HepG2 (cell line): Measurements from ENCODE around the gene HYAL1. TPM values are rescaled to one million over a fixed set of nuclear protein-coding genes. Genes with fewer than 3 reads are reported as not detected.

Experiments used
- ATAC-seq: fragments of 200-7000 bp; cut with Tn5 transposase; 3 replicates; pipeline ENCODE4 v1.9.1; 2020; ENCODE audit warnings: mild to moderate bottlenecking, moderate library complexity
- BruUV-seq: library from RNA; stranded (reverse); fragments of 400-500 nt; replicated peaks from 2 replicates; lab custom pipeline; 2021; lab: Mats Ljungman, UMichigan
- CTCF ChIA-PET: fragments of 300-600 bp; formaldehyde crosslinking; extraction: SDS; loops from one replicate; lab custom pipeline; 2021; ENCODE audit warnings: low total read pairs, inconsistent platforms, low intra/inter-chr PET ratio; lab: Yijun Ruan, JAX
- POLR2A ChIA-PET: fragments of 350-600 bp; sonication (Branson Sonifier 250); formaldehyde crosslinking; loops from one replicate; lab custom pipeline; 2020; ENCODE audit warnings: antibody characterized with exemption, inconsistent platforms; lab: Yijun Ruan, JAX
- DNase-seq: peaks from one replicate; pipeline ENCODE4 v3.0.0-alpha.2; 2015; ENCODE audit warnings: low spot score
- FAIRE-seq: peaks from 3 replicates; lab custom pipeline; 2011; peaks lifted over from hg19 to GRCh38; lab: Jason Lieb, UNC
- H2AFZ ChIP-seq: one replicate; pipeline ENCODE4 v1.6.1; 2011; ENCODE audit warnings: low read length, inconsistent platforms
- H3K27ac ChIP-seq: fragments of 300-600 bp; 3 replicates; pipeline ENCODE4 v1.8.0; 2011; ENCODE audit warnings: mixed run types, mild to moderate bottlenecking, mixed read lengths, low read length, inconsistent platforms; ENCODE audit not compliant: insufficient read depth; ENCODE audit errors: extremely low read length
- H3K27me3 ChIP-seq, 2 experiments: fragments of 200-600 bp in 1 of 2; 2 replicates in 1 of 2; 3 replicates in 1 of 2; pipeline versions ENCODE4 v1.6.0 to v1.8.0; 2011; ENCODE audit warnings: low read length in 2 of 2, mild to moderate bottlenecking in 2 of 2, moderate library complexity in 2 of 2, inconsistent platforms in 1 of 2; ENCODE audit not compliant: insufficient read depth in 2 of 2, control insufficient read depth in 1 of 2
- H3K36me3 ChIP-seq, 2 experiments: fragments of 200-600 bp in 1 of 2; replicated peaks in 1 of 2; 2 replicates in 1 of 2; 3 replicates in 1 of 2; pipeline versions ENCODE4 v1.5.1 to v1.8.0; 2011; ENCODE audit warnings: low read length in 2 of 2, inconsistent platforms in 1 of 2; ENCODE audit not compliant: insufficient read depth in 2 of 2, control insufficient read depth in 1 of 2
- H3K4me1 ChIP-seq: 2 replicates; pipeline ENCODE4 v1.5.1; 2012; ENCODE audit warnings: low read length, inconsistent platforms; ENCODE audit not compliant: insufficient read depth
- H3K4me2 ChIP-seq: 2 replicates; pipeline ENCODE4 v1.6.0; 2011; ENCODE audit warnings: low read depth, low read length, inconsistent platforms
- H3K4me3 ChIP-seq, 3 experiments: fragments of 200-600 bp in 1 of 3; sonication (generic), shearing (Covaris generic) in 1 of 3; replicated peaks in 1 of 3; 2 replicates each; pipeline ENCODE4 v1.5.1; 2011 to 2016; ENCODE audit warnings: low read length in 3 of 3, inconsistent platforms in 2 of 3, low read depth in 2 of 3, mild to moderate bottlenecking in 2 of 3, control low read depth in 1 of 3, mixed read lengths in 1 of 3; ENCODE audit not compliant: insufficient read depth in 1 of 3
- H3K79me2 ChIP-seq: one replicate; pipeline ENCODE4 v1.6.1; 2011; ENCODE audit warnings: low read length, inconsistent platforms; ENCODE audit not compliant: insufficient read depth
- H3K9ac ChIP-seq: 2 replicates; pipeline ENCODE4 v1.6.0; 2011; ENCODE audit warnings: mild to moderate bottlenecking, low read depth, low read length, inconsistent platforms; ENCODE audit not compliant: insufficient read depth
- H3K9me3 ChIP-seq: 2 replicates; pipeline ENCODE4 v1.5.1; 2012; ENCODE audit warnings: mild to moderate bottlenecking, low read length
- H4K20me1 ChIP-seq: 2 replicates; pipeline ENCODE4 v1.6.0; 2011; ENCODE audit warnings: inconsistent platforms, mild to moderate bottlenecking, low read length, moderate library complexity; ENCODE audit not compliant: insufficient read depth
- GATAD1 ChIP-seq: IDR thresholded peaks from 2 replicates; pipeline ENCODE4 v1.6.1; 2016; ENCODE audit warnings: missing genetic modification reagents, missing compliant biosample characterization
- KDM5B ChIP-seq: sonication (generic); formaldehyde crosslinking; IDR thresholded peaks from 2 replicates; pipeline ENCODE4 v1.4.0; 2020; ENCODE audit warnings: missing genetic modification reagents, mild to moderate bottlenecking, borderline replicate concordance
- MXD4 ChIP-seq: IDR thresholded peaks from 2 replicates; pipeline ENCODE4 v1.6.1; 2016; ENCODE audit warnings: mild to moderate bottlenecking, missing biosample characterization, missing genetic modification reagents
- REXO4 ChIP-seq: sonication (generic); formaldehyde crosslinking; IDR thresholded peaks from 2 replicates; pipeline ENCODE4 v1.8.0; 2022; ENCODE audit warnings: missing genetic modification reagents, mild to moderate bottlenecking, borderline replicate concordance
- SCMH1 ChIP-seq: sonication (generic); formaldehyde crosslinking; IDR thresholded peaks from 2 replicates; pipeline ENCODE4 v1.9.0; 2021; ENCODE audit warnings: missing genetic modification reagents, mild to moderate bottlenecking, borderline replicate concordance
- ZNF235 ChIP-seq: sonication (generic); formaldehyde crosslinking; IDR thresholded peaks from 2 replicates; pipeline ENCODE4 v1.8.1; 2023; ENCODE audit warnings: mild to moderate bottlenecking, missing genetic modification reagents, borderline replicate concordance
- ZNF335 ChIP-seq: sonication (generic); formaldehyde crosslinking; IDR thresholded peaks from 2 replicates; pipeline ENCODE4 v1.4.0; 2020; ENCODE audit warnings: missing genetic modification reagents
- ZNF451 ChIP-seq: sonication (generic); formaldehyde crosslinking; IDR thresholded peaks from 2 replicates; pipeline ENCODE4 v1.5.0; 2020; ENCODE audit warnings: mild to moderate bottlenecking, missing genetic modification reagents
- ZNF788 ChIP-seq: sonication (generic); formaldehyde crosslinking; IDR thresholded peaks from 2 replicates; pipeline ENCODE4 v1.5.0; 2020; ENCODE audit warnings: mild to moderate bottlenecking, missing genetic modification reagents, borderline replicate concordance
- WGBS: methylation state at CpG from one replicate; pipeline ENCODE4 v1.1.6; 2017; ENCODE audit warnings: low lambda C conversion rate; 5-methylcytosine and 5-hydroxymethylcytosine counted together
- in situ Hi-C: cut with HindIII; loops from 2 replicates; pipeline ENCODE4 v1.10.0; 2017; ENCODE audit warnings: low pct_unique_long_range_greater_than_20kb; ENCODE audit not compliant: extremely low pct_ligation_motif_present
- intact Hi-C: fragments of 100-400 bp; cut with micrococcal nuclease; formaldehyde crosslinking; loops from one replicate; pipeline ENCODE4 v1.10.0; 2022; ENCODE audit not compliant: unreplicated experiment
- polyA plus RNA-seq, 8 experiments: library from polyadenylated mRNA; depleted of rRNA in 3 of 8; stranded (reverse) in 7 of 8; unstranded in 1 of 8; fragments of >200 nt; fragmentation: Illumina TruSeq in 4 of 8; extraction: Trizol in 4 of 8; gene quantifications; 2 replicates each; pipeline versions ENCODE4 v1.2.1 to v1.2.3, GENCODE V29; 2011 to 2016; ENCODE audit warnings: low read depth in 4 of 8, missing spikeins in 1 of 8, mixed read lengths in 1 of 8; ENCODE audit not compliant: insufficient read depth in 1 of 8
- total RNA-seq, 5 experiments: library from RNA; depleted of rRNA; stranded (reverse); fragments of >200 nt; fragmentation: Illumina TruSeq; extraction: Trizol; gene quantifications; 2 replicates each; pipeline ENCODE4 v1.2.3, GENCODE V29; 2016; ENCODE audit warnings: low read depth in 1 of 5
- TF ChIP-seq, protein P1 (sequence below): sonication (generic); formaldehyde crosslinking; IDR thresholded peaks from 2 replicates; pipeline ENCODE4 v1.4.0; 2020; ENCODE audit warnings: missing genetic modification reagents
- TF ChIP-seq, protein P2 (sequence below): sonication (generic); formaldehyde crosslinking; IDR thresholded peaks from 2 replicates; pipeline ENCODE4 v1.4.0; 2020; ENCODE audit warnings: mild to moderate bottlenecking, missing genetic modification reagents
- TF ChIP-seq, protein P3 (sequence below): sonication (generic); formaldehyde crosslinking; IDR thresholded peaks from 2 replicates; pipeline ENCODE4 v1.4.0; 2020; ENCODE audit warnings: missing genetic modification reagents
- TF ChIP-seq, protein P4 (sequence below): sonication (generic); formaldehyde crosslinking; IDR thresholded peaks from 2 replicates; pipeline ENCODE4 v1.9.0; 2022; ENCODE audit warnings: missing genetic modification reagents, mild to moderate bottlenecking, borderline replicate concordance

The HYAL1 gene
- total and polyA plus RNA-seq, 2 of the 13 experiments (the other 11 are each of a cell fraction or from before 2014, with no cell fraction given), result 76.5 to 193 TPM

DNA sequence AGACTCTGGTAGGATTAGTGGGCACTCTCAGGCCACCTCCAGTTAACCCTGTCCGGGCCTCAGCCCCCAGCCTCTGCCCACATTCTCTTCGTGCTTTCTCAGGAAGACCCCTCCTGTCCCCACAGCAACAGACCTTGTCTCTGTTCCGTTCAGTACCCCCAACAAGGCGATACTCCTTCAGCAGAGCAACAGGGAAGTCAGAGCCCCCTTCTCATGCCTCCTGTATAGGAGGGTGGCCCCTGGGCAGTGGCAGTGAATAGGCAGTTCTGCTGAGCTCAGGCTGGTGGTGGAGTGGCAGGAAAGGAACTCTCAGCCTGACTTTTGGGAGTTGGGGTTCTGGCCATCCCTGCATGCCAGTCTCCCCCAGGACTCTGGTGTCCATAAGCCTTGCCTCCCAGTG, 33.9 kb downstream of the HYAL1 start (continued):
- peak; percentile 5; the same call in 1 of the 2 replicates for TF ChIP-seq KDM5B (CRISPR knock-in tag)
- TF ChIP-seq, protein P1, sequence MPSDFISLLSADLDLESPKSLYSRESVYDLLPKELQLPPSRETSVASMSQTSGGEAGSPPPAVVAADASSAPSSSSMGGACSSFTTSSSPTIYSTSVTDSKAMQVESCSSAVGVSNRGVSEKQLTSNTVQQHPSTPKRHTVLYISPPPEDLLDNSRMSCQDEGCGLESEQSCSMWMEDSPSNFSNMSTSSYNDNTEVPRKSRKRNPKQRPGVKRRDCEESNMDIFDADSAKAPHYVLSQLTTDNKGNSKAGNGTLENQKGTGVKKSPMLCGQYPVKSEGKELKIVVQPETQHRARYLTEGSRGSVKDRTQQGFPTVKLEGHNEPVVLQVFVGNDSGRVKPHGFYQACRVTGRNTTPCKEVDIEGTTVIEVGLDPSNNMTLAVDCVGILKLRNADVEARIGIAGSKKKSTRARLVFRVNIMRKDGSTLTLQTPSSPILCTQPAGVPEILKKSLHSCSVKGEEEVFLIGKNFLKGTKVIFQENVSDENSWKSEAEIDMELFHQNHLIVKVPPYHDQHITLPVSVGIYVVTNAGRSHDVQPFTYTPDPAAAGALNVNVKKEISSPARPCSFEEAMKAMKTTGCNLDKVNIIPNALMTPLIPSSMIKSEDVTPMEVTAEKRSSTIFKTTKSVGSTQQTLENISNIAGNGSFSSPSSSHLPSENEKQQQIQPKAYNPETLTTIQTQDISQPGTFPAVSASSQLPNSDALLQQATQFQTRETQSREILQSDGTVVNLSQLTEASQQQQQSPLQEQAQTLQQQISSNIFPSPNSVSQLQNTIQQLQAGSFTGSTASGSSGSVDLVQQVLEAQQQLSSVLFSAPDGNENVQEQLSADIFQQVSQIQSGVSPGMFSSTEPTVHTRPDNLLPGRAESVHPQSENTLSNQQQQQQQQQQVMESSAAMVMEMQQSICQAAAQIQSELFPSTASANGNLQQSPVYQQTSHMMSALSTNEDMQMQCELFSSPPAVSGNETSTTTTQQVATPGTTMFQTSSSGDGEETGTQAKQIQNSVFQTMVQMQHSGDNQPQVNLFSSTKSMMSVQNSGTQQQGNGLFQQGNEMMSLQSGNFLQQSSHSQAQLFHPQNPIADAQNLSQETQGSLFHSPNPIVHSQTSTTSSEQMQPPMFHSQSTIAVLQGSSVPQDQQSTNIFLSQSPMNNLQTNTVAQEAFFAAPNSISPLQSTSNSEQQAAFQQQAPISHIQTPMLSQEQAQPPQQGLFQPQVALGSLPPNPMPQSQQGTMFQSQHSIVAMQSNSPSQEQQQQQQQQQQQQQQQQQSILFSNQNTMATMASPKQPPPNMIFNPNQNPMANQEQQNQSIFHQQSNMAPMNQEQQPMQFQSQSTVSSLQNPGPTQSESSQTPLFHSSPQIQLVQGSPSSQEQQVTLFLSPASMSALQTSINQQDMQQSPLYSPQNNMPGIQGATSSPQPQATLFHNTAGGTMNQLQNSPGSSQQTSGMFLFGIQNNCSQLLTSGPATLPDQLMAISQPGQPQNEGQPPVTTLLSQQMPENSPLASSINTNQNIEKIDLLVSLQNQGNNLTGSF (CRISPR knock-in tag), result no peak
- 0 out of 2 replicates have a peak, but pooled peaks have one; percentile 34 for TF ChIP-seq ZNF451
- no peak for TF ChIP-seq MXD4 (CRISPR knock-in tag)

DNA sequence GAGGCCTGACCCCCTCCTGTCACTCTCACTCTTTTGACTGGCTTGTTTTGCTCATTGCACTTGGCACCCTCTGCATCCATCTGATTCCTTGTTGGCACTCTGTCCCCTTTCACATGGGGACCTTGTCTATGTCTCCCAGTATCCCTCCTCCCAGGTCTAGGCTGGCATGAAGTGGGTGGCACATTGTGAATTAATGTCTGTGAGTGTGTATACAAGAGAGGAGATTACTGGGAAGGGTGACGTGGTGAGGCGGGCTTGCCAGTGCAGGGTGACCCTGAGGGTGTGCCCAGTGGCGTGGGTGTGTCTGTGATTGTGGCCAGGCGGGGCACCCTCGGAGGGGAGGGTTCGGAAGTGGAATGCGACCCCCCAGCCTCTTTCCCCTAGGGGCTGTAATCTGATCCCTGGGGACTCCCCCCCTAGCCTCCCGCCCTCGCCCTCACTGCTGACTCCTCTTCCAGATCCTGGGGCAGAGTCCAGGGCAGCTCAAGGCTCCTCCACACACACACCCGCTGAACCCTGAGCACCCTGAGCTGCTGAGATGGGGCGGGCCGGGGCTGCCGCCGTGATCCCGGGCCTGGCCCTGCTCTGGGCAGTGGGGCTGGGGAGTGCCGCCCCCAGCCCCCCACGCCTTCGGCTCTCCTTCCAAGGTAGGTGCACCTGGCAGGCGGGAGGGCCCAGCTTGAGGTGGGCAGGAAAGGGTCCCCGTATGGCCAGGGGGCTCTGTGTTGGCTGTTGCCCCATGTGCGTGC, 34.5 kb downstream of the HYAL1 start, which contains the start of gene SEMA3B:
Gene SEMA3B, plus strand, starts transcription at position 445 of the 749 bp plus-strand sequence. Its CDS starts 94 bp downstream, at position 539.
- POLR2A ChIA-PET, result interaction anchor here (1.0 to 5.5 kb wide), 12 partner anchors 8 to 73 kb away, joined by 3 to 155 read pairs (median 8); partner anchors contain the start of genes GNAI2, HYAL2, HYAL3 and IFRD2
- 3% methylated on average over 6 of the region's 21 CpGs for WGBS
- Histone ChIP-seq H2AFZ (no peak within 1 kb of the TSS), H3K79me2 (peaks cover 33% of the 10 kb centered on the region), H3K27me3 (no peaks in the 10 kb centered on the region; a peak in 1 of 5 replicates), H3K4me1 (peaks cover 88% of the 10 kb centered on the region), H3K4me2 (peak within 1 kb of the TSS; percentile 98), H3K9me3 (no peaks in the 10 kb centered on the region), H3K27ac (peak within 1 kb of the TSS; percentile 88), H3K9ac (peak within 1 kb of the TSS; percentile 94), H4K20me1 (no peaks in the 10 kb centered on the region), H3K36me3 (peaks cover 0 to 2% of the 10 kb centered on the region in 2 experiments; a peak in 3 of 5 replicates), H3K4me3 (peak within 1 kb of the TSS; percentile 71 to 88 (median 83))
- intact Hi-C loops (no loop called here), in situ Hi-C loops (no loop called here)
- no peak for FAIRE-seq
- CTCF ChIA-PET, result no interaction called here
- no TSS peak for BruUV-seq
- peak; percentile 11 for ATAC-seq
- peak; percentile 71 for DNase-seq
- TF ChIP-seq ZNF788 (CRISPR knock-in tag), result peak; percentile 85; the same call in 1 of the 2 replicates
- TF ChIP-seq SCMH1 (CRISPR knock-in tag), result no peak
- TF ChIP-seq, protein P2, sequence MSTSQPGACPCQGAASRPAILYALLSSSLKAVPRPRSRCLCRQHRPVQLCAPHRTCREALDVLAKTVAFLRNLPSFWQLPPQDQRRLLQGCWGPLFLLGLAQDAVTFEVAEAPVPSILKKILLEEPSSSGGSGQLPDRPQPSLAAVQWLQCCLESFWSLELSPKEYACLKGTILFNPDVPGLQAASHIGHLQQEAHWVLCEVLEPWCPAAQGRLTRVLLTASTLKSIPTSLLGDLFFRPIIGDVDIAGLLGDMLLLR (CRISPR knock-in tag), result peak; percentile 59; the same call in 1 of the 2 replicates
- TF ChIP-seq, protein P3, sequence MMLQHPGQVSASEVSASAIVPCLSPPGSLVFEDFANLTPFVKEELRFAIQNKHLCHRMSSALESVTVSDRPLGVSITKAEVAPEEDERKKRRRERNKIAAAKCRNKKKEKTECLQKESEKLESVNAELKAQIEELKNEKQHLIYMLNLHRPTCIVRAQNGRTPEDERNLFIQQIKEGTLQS, result 0 out of 2 replicates have a peak, but pooled peaks have one; percentile 25
- TF ChIP-seq, protein P4, sequence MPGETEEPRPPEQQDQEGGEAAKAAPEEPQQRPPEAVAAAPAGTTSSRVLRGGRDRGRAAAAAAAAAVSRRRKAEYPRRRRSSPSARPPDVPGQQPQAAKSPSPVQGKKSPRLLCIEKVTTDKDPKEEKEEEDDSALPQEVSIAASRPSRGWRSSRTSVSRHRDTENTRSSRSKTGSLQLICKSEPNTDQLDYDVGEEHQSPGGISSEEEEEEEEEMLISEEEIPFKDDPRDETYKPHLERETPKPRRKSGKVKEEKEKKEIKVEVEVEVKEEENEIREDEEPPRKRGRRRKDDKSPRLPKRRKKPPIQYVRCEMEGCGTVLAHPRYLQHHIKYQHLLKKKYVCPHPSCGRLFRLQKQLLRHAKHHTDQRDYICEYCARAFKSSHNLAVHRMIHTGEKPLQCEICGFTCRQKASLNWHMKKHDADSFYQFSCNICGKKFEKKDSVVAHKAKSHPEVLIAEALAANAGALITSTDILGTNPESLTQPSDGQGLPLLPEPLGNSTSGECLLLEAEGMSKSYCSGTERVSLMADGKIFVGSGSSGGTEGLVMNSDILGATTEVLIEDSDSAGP (CRISPR knock-in tag), result peak; percentile 32
- TF ChIP-seq ZNF335 (CRISPR knock-in tag), result no peak
- TF ChIP-seq GATAD1 (CRISPR knock-in tag), result peak; percentile 32; the same call in 1 of the 2 replicates
- TF ChIP-seq REXO4 (CRISPR knock-in tag), result no peak
- TF ChIP-seq ZNF235, result peak; percentile 19; the same call in 1 of the 2 replicates
